K562 (cell line): ENCODE results near the gene NTM. TPM values are rescaled to one million over a fixed set of nuclear protein-coding genes. Genes with fewer than 3 reads are reported as not detected.

Source experiments
- ATAC-seq: fragments of 200-7000 bp; cut with Tn5 transposase; 3 replicates; pipeline ENCODE4 v1.9.1; 2020; ENCODE audit warnings: moderate library complexity
- BruUV-seq: library from RNA; stranded (reverse); fragments of 400-500 nt; replicated peaks from 2 replicates; lab custom pipeline; 2021; lab: Mats Ljungman, UMichigan
- CTCF ChIA-PET: fragments of 300-600 bp; formaldehyde crosslinking; extraction: SDS; loops from one replicate; lab custom pipeline; 2021; ENCODE audit warnings: low intra/inter-chr PET ratio; lab: Yijun Ruan, JAX
- POLR2A ChIA-PET: fragments of 300-600, 350-650 bp; sonication (Branson Sonifier 250); formaldehyde crosslinking; extraction: SDS; loops from one replicate; lab custom pipeline; 2021; ENCODE audit warnings: antibody characterized with exemption, inconsistent platforms; lab: Yijun Ruan, JAX
- DNase-seq, 4 experiments: peaks; one replicate each; pipeline versions ENCODE4 v3.0.0 to v3.0.0-alpha.2; 2011 to 2018; ENCODE audit warnings: low spot score in 3 of 4, mixed read lengths in 3 of 4; ENCODE audit errors: extremely low read depth in 1 of 4
- FAIRE-seq: peaks from 2 replicates; lab custom pipeline; 2011; peaks lifted over from hg19 to GRCh38; lab: Jason Lieb, UNC
- H2AFZ ChIP-seq: 2 replicates; pipeline ENCODE4 v1.6.0; 2011; ENCODE audit warnings: low read depth, low read length, control low read depth, inconsistent platforms
- H3K27ac ChIP-seq: fragments of 200-600 bp; 3 replicates; pipeline ENCODE4 v1.8.0; 2011; ENCODE audit warnings: low read depth, mild to moderate bottlenecking, control low read depth, inconsistent platforms, low read length, moderate library complexity, mixed read lengths; ENCODE audit errors: extremely low read depth
- H3K27me3 ChIP-seq, 2 experiments: fragments of 300-600 bp in 1 of 2; 2 replicates in 1 of 2; 3 replicates in 1 of 2; pipeline versions ENCODE4 v1.6.0 to v1.8.0; 2011; ENCODE audit warnings: inconsistent platforms in 2 of 2, low read length in 2 of 2, mild to moderate bottlenecking in 1 of 2, mixed read lengths in 1 of 2, moderate library complexity in 1 of 2; ENCODE audit not compliant: control insufficient read depth in 2 of 2, insufficient read depth in 2 of 2
- H3K36me3 ChIP-seq: fragments of 300-600 bp; 3 replicates; pipeline ENCODE4 v1.8.0; 2011; ENCODE audit warnings: mild to moderate bottlenecking, low read length, inconsistent platforms; ENCODE audit not compliant: control insufficient read depth, insufficient read depth
- H3K4me1 ChIP-seq, 2 experiments: fragments of 200-600 bp in 1 of 2; replicated peaks in 1 of 2; 2 replicates in 1 of 2; 3 replicates in 1 of 2; pipeline versions ENCODE4 v1.5.1 to v1.8.0; 2011; ENCODE audit warnings: inconsistent platforms in 2 of 2, low read length in 2 of 2, mild to moderate bottlenecking in 1 of 2, mixed read lengths in 1 of 2, moderate library complexity in 1 of 2; ENCODE audit not compliant: control insufficient read depth in 2 of 2, insufficient read depth in 2 of 2
- H3K4me2 ChIP-seq: 2 replicates; pipeline ENCODE4 v1.6.1; 2011; ENCODE audit warnings: low read length, control low read depth, inconsistent platforms, mixed read lengths; ENCODE audit not compliant: insufficient read depth
- H3K4me3 ChIP-seq: fragments of 200-600 bp; sonication (generic), shearing (Covaris generic); 2 replicates; pipeline ENCODE4 v1.5.1; 2016; ENCODE audit warnings: control low read depth, inconsistent platforms
- H3K79me2 ChIP-seq: fragments of 200-600 bp; 3 replicates; pipeline ENCODE4 v1.8.0; 2011; ENCODE audit warnings: low read length, inconsistent platforms; ENCODE audit not compliant: control insufficient read depth, insufficient read depth
- H3K9ac ChIP-seq, 2 experiments: 2 replicates each; pipeline versions ENCODE4 v1.6.0 to v1.6.1; 2011; ENCODE audit warnings: low read depth in 2 of 2, low read length in 2 of 2, control low read depth in 1 of 2, inconsistent platforms in 1 of 2, mild to moderate bottlenecking in 1 of 2, mixed read lengths in 1 of 2; ENCODE audit not compliant: insufficient read depth in 1 of 2
- H3K9me1 ChIP-seq: one replicate; pipeline ENCODE4 v1.6.0; 2011; ENCODE audit warnings: inconsistent platforms, mild to moderate bottlenecking, low read length, moderate library complexity; ENCODE audit not compliant: control insufficient read depth, insufficient read depth
- H3K9me3 ChIP-seq: replicated peaks from 2 replicates; pipeline ENCODE4 v1.5.1; 2011; ENCODE audit warnings: low read depth, low read length, inconsistent platforms; ENCODE audit not compliant: control insufficient read depth, insufficient read depth
- H4K20me1 ChIP-seq: replicated peaks from 2 replicates; pipeline ENCODE4 v1.6.1; 2011; ENCODE audit warnings: low read length, inconsistent platforms, mixed read lengths; ENCODE audit not compliant: control insufficient read depth, insufficient read depth
- CLOCK ChIP-seq: fragments of 250-450 bp; sonication (Bioruptor Pico); IDR thresholded peaks from 2 replicates; pipeline ENCODE4 v1.4.0; 2020; ENCODE audit warnings: mild to moderate bottlenecking, moderate library complexity, borderline replicate concordance
- DMBX1 ChIP-seq: fragments of 250-450 bp; sonication (Bioruptor Pico); IDR thresholded peaks from 2 replicates; pipeline ENCODE4 v1.8.0; 2022; ENCODE audit warnings: inconsistent platforms, mild to moderate bottlenecking, moderate library complexity, borderline replicate concordance
- GTF2F1 ChIP-seq: IDR thresholded peaks from 2 replicates; pipeline ENCODE4 v1.6.1; 2011; ENCODE audit warnings: low read depth, low read length, improper control_type of control experiment
- HDAC6 ChIP-seq: IDR thresholded peaks from 2 replicates; pipeline ENCODE4 v1.6.1; 2012; ENCODE audit warnings: low read depth, mild to moderate bottlenecking, control low read depth, inconsistent platforms, low read length, moderate library complexity
- MNT ChIP-seq, 2 experiments: fragments of 450-650 bp; conservative IDR thresholded peaks; 2 replicates each; pipeline ENCODE4 v1.6.1; 2017; ENCODE audit warnings: mild to moderate bottlenecking in 2 of 2, moderate library complexity in 2 of 2
- NUFIP1 ChIP-seq: fragments of 450-650 bp; IDR thresholded peaks from 2 replicates; pipeline ENCODE4 v1.6.1; 2018; ENCODE audit not compliant: partially characterized antibody
- SAFB ChIP-seq: fragments of 200-400 bp; formaldehyde crosslinking; IDR thresholded peaks from 2 replicates; pipeline ENCODE4 v1.6.1; 2017; ENCODE audit warnings: low read depth, low read length, borderline replicate concordance
- ZNF146 ChIP-seq: IDR thresholded peaks from one replicate; pipeline ENCODE4 v1.6.1; 2018; ENCODE audit warnings: missing compliant biosample characterization; ENCODE audit not compliant: unreplicated experiment
- ZNF511 ChIP-seq: sonication (generic); formaldehyde crosslinking; IDR thresholded peaks from 2 replicates; pipeline ENCODE4 v1.8.0; 2022; ENCODE audit warnings: mild to moderate bottlenecking, missing genetic modification reagents
- ZNF551 ChIP-seq: fragments of 250-450 bp; sonication (Bioruptor Pico); IDR thresholded peaks from 2 replicates; pipeline ENCODE4 v1.5.0; 2021; ENCODE audit warnings: mild to moderate bottlenecking, moderate library complexity
- ZNF668 ChIP-seq: fragments of 250-450 bp; sonication (Bioruptor Pico); IDR thresholded peaks from 2 replicates; pipeline ENCODE4 v1.8.0; 2022; ENCODE audit warnings: mild to moderate bottlenecking, inconsistent platforms
- WGBS: fragments of 100-300 bp; shearing (Covaris generic); methylation state at CpG from one replicate; pipeline ENCODE4 v1.1.6; 2016; ENCODE audit warnings: low coverage, mixed read lengths; ENCODE audit not compliant: insufficient coverage; ENCODE audit errors: missing lambda C conversion rate; 5-methylcytosine and 5-hydroxymethylcytosine counted together
- in situ Hi-C: fragments of 300-500 bp; cut with MboI; formaldehyde crosslinking; loops from 4 replicates; pipeline ENCODE4 v1.15.0; 2018; ENCODE audit warnings: inconsistent platforms, mixed read lengths
- intact Hi-C: fragments of 100-400 bp; cut with micrococcal nuclease; formaldehyde crosslinking; loops from 2 replicates; pipeline ENCODE4 v1.14.2; 2022
- polyA plus RNA-seq, 8 experiments: library from polyadenylated mRNA; depleted of rRNA in 4 of 8; stranded (reverse) in 5 of 8; unstranded in 3 of 8; fragments of >200 nt; fragmentation: Nextera tagmentation in 2 of 8; fragmentation: Illumina TruSeq in 1 of 8; extraction: Ambion mirVana in 2 of 8; extraction: Trizol in 1 of 8; gene quantifications; 2 replicates each; pipeline versions ENCODE4 v1.2.1 to v1.2.3, GENCODE V29; 2011 to 2014; ENCODE audit warnings: inconsistent platforms in 1 of 8, missing spikeins in 1 of 8
- total RNA-seq, 7 experiments: library from RNA; depleted of rRNA in 6 of 7; stranded (reverse); fragments of >200 nt in 6 of 7; fragmentation: Illumina TruSeq in 2 of 7; extraction: Trizol in 2 of 7; gene quantifications; 2 replicates each; pipeline versions ENCODE4 v1.2.1 to v1.2.3, GENCODE V29; 2011 to 2021; ENCODE audit warnings: low replicate concordance in 1 of 7

Gene NTM
- total and polyA plus RNA-seq, 9 of the 15 experiments (the other 6 are each of a cell fraction or from before 2014, with no cell fraction given) = not detected

DNA sequence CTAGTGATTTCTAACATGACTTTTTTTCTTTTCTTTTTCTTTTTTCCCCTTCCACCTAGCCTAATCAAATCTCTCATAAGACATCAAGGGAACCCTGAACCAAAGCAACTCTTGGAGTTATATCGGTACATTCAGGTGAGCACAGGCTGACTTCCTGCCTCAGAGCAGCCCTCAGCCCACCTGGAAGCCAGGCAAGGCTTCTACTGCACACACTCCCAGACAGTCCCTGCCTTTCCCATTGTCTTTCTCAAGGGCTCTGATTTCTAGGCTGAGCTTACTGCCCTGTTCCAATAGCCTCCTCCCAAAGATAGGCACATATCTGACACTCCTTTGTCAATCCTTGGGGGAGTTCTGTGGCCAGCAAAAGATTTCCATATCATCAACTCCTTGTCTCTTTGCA, 629.5 kb downstream of the NTM start:
- in situ Hi-C loops (no loop called here), intact Hi-C loops (no loop called here)
- Histone ChIP-seq H3K36me3 (no peaks in the 10 kb centered on the region), H3K4me2 (no peak overlapping the region), H3K27ac (no peak overlapping the region), H3K4me1 (no peaks in the 10 kb centered on the region), H3K4me3 (no peak overlapping the region), H3K79me2 (no peaks in the 10 kb centered on the region), H2AFZ (no peak overlapping the region), H3K9me1 (no peaks in the 10 kb centered on the region), H3K9me3 (no peaks in the 10 kb centered on the region; the same call in 1 of the 2 replicates), H3K27me3 (no peaks in the 10 kb centered on the region), H4K20me1 (no peaks in the 10 kb centered on the region), H3K9ac (no peak overlapping the region)
- ChIA-PET CTCF (no interaction called here), POLR2A (no interaction called here)
- BruUV-seq = no TSS peak
- TF ChIP-seq GTF2F1 = no peak
- FAIRE-seq = no peak
- ATAC-seq = no peak
- no peak for DNase-seq
- 0% methylated on average over 1 of the region's 1 CpG for WGBS

DNA sequence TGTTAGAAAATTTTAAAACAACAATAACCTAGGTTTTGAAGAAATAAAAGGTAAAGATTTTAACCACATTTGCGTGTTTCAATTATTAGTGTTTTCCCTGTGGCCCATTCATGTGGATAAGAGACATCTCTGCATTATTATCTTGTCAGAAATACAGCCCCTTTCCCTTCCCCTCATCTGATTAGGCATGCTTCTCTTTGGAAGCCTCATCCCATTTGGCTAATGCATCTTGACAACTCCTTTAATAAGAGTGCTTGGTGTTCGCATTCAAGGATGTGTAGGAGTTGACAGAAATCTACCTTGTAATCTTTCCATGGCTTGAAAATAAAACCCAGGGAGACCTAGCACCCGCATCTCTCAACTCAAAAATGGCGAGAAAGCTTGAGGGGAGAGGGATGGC, 635.5 kb downstream of the NTM start:
- FAIRE-seq = no peak
- ATAC-seq = no peak
- TF ChIP-seq SAFB (no peak), HDAC6 (no peak), DMBX1 (no peak), MNT (conservative IDR thresholded peaks at IDR 0.05) (no peak), ZNF511 (no peak), ZNF551 (CRISPR knock-in tag) (no peak), CLOCK (no peak), ZNF146 (no peak), ZNF668 (CRISPR knock-in tag) (no peak), NUFIP1 (no peak)

More for the DNA sequence above, 635.5 kb downstream of the NTM start:
- Histone ChIP-seq H2AFZ (no peak overlapping the region), H3K36me3 (no peaks in the 10 kb centered on the region), H3K27ac (no peak overlapping the region), H4K20me1 (no peaks in the 10 kb centered on the region), H3K4me3 (no peak overlapping the region), H3K9me3 (no peaks in the 10 kb centered on the region), H3K79me2 (no peaks in the 10 kb centered on the region), H3K9me1 (no peaks in the 10 kb centered on the region), H3K4me1 (no peaks in the 10 kb centered on the region), H3K9ac (no peak overlapping the region), H3K4me2 (no peak overlapping the region), H3K27me3 (no peaks in the 10 kb centered on the region)
- BruUV-seq = no TSS peak
- POLR2A ChIA-PET = no interaction called here
- no peak for DNase-seq
- WGBS = 0% methylated on average over 4 of the region's 4 CpGs
- intact Hi-C loops = no loop called here
- CTCF ChIA-PET = no interaction called here
- in situ Hi-C loops = no loop called here
